Ascending aorta (tissue), 2 donors: ENCODE data around the gene GFPT2. TPM values are rescaled to one million over a fixed set of nuclear protein-coding genes. Genes with fewer than 3 reads are reported as not detected.

Source experiments
- DNase-seq, 2 donors: peaks; one replicate each; pipeline ENCODE4 v3.0.0-alpha.2; 2019; ENCODE audit warnings: low spot score in 2 of 2
- H3K27ac ChIP-seq, 2 donors: fragments of 200-600 bp; sonication (generic); one replicate each; pipeline ENCODE4 v1.5.1; 2016 to 2017; ENCODE audit warnings: mild to moderate bottlenecking in 1 of 2
- H3K27me3 ChIP-seq: fragments of 200-600 bp; sonication (generic); one replicate; pipeline ENCODE4 v1.5.1; 2017
- H3K36me3 ChIP-seq, 2 donors: fragments of 200-600 bp; sonication (generic); one replicate each; pipeline ENCODE4 v1.5.1; 2016
- H3K4me1 ChIP-seq, 2 donors: fragments of 200-600 bp; sonication (generic); one replicate each; pipeline ENCODE4 v1.5.1; 2016 to 2017; ENCODE audit warnings: mild to moderate bottlenecking in 1 of 2
- H3K4me3 ChIP-seq, 2 donors: fragments of 200-600 bp; sonication (generic); one replicate each; pipeline ENCODE4 v1.5.1; 2016 to 2017; ENCODE audit warnings: mild to moderate bottlenecking in 1 of 2
- H3K9me3 ChIP-seq, 2 donors: fragments of 200-600 bp; sonication (generic); one replicate each; pipeline ENCODE4 v1.5.1; 2016
- intact Hi-C: fragments of 100-400 bp; cut with DNase I; formaldehyde crosslinking; loops from one replicate; pipeline ENCODE4 v1.15.1; 2023
- total RNA-seq: library from RNA; depleted of rRNA; stranded (reverse); fragments of >200 nt; gene quantifications from one replicate; pipeline ENCODE4 v1.1.0, GENCODE V29; 2016
- TF ChIP-seq, protein P1 (sequence below), 3 experiments: fragments of 200-600 bp in 2 of 3; fragments of 450-650 bp in 1 of 3; sonication (generic) in 2 of 3; IDR thresholded peaks; one replicate each; pipeline ENCODE4 v1.5.1; 2016 to 2019; ENCODE audit warnings: antibody characterized with exemption in 3 of 3, mild to moderate bottlenecking in 1 of 3, moderate library complexity in 1 of 3

The GFPT2 gene
- total RNA-seq, 1 donor from 2014 or later: 25.2 TPM

DNA sequence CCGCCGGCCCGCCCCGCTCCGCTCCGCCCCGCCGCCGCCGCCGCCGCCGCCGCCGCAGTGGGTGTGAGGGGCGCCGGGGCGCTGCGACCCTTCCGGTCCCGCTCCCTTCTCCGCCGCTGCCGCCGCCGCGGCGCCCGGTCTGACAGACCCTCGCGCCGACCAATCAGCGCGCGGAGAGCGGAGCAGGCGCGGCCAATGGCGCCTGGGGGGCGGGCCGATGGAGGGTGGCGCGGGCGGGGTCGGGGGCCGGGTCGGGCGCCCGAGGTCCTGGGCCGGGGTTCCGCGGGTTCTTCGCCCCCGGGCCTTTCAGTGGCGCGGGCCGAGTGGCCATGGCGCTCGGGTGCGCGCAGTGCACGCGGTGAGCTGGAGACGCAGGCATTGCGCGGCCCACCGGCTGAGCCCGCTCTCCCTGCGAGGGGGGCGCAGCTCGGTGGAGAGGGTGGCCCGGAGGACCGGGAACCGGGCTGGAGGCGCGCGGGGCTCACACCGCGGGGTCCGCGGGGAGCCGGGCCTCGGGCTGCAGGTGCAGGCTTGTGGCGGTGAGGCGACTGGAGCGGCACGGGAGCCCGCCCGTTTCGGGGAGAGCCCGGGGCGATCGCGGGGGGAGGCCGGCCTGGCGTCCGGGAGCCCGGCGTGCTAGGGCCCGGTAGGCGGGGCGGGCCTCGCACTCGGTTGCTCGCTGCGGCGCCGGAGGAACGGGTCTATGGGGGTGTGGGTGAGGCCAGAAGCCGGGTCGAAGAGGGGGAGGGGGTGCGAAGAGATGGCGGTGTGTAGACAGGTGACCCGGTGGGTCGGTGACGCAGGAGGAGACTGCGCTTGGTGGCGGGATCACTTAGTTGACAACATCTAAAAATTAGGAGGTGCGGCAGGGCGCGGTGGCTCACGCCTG, 60.9 kb downstream of the GFPT2 start, which contains the start of gene MAPK9:
Gene MAPK9, minus strand, starts transcription at position 141 of the 889 bp plus-strand sequence. CDS start 11,522 bp downstream, outside the sequence.
- DNase-seq: peak in 1 of 2 donors; percentile 89
- TF ChIP-seq, protein P1, sequence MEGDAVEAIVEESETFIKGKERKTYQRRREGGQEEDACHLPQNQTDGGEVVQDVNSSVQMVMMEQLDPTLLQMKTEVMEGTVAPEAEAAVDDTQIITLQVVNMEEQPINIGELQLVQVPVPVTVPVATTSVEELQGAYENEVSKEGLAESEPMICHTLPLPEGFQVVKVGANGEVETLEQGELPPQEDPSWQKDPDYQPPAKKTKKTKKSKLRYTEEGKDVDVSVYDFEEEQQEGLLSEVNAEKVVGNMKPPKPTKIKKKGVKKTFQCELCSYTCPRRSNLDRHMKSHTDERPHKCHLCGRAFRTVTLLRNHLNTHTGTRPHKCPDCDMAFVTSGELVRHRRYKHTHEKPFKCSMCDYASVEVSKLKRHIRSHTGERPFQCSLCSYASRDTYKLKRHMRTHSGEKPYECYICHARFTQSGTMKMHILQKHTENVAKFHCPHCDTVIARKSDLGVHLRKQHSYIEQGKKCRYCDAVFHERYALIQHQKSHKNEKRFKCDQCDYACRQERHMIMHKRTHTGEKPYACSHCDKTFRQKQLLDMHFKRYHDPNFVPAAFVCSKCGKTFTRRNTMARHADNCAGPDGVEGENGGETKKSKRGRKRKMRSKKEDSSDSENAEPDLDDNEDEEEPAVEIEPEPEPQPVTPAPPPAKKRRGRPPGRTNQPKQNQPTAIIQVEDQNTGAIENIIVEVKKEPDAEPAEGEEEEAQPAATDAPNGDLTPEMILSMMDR (IDR thresholded peaks at IDR 0.05): no peak
- Histone ChIP-seq H3K4me1 (peaks cover 3 to 13% of the 10 kb centered on the region in 2 donors), H3K4me3 (peak within 1 kb of the TSS; percentile 84 to 88), H3K9me3 (no peaks in the 10 kb centered on the region), H3K27ac (peak within 1 kb of the TSS; percentile 73 to 88), H3K27me3 (no peaks in the 10 kb centered on the region), H3K36me3 (no peaks in the 10 kb centered on the region)
- intact Hi-C loops: loop anchor here (5.0 to 10.0 kb wide), 3 partner anchors 220 to 513 kb away; partner anchors contain the start of genes MGAT1, MRNIP and RNF130

DNA sequence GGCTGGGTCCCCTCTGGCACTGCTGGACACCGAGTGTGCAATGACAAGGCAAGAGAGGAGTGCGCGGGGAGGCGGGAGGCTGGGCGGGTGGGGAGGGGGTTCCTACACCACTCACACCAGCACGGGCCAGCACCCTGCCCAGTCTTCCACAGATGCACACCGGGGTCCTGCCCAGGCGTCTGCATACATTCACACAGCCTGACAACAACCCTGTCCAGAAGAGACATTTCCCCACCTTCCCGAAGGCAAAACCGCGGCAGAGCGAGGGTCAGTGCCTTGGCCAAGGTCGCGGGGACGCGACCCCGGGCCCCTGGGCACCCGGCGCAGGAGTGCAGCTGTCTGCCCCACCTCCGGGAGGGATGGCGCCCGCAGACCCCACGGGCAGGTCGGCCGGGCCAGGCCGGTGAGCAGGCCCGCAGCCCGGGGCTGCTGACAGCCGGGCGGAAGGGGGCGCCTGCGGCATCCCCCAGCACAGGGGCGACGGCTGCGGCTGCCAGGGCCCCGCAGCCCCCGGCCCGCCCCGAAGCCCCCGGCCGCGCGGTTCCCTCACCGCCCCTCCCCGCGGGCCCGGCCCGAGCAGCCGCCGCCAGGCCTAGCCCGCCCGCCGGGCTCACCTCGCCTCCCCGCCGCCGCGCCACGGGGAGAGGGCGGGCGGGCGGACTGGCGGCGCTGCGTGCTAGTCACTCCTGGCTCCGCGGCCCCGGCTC, 61.7 kb downstream of the GFPT2 start:
- no peak for DNase-seq
- TF ChIP-seq, protein P1 (IDR thresholded peaks at IDR 0.05): no peak
- no peaks in the 10 kb centered on the region for H3K9me3 ChIP-seq
- peaks cover 4 to 5% of the 10 kb centered on the region in 2 donors for H3K36me3 ChIP-seq
- peak overlapping the region; percentile 84 to 88 for H3K4me3 ChIP-seq
- peaks cover 3 to 13% of the 10 kb centered on the region in 2 donors for H3K4me1 ChIP-seq
- intact Hi-C loops: loop anchor here (5.0 to 10.0 kb wide), 3 partner anchors 219 to 513 kb away; partner anchors contain the start of genes MGAT1, MRNIP and RNF130
- H3K27me3 ChIP-seq: no peaks in the 10 kb centered on the region
- no peak overlapping the region for H3K27ac ChIP-seq

DNA sequence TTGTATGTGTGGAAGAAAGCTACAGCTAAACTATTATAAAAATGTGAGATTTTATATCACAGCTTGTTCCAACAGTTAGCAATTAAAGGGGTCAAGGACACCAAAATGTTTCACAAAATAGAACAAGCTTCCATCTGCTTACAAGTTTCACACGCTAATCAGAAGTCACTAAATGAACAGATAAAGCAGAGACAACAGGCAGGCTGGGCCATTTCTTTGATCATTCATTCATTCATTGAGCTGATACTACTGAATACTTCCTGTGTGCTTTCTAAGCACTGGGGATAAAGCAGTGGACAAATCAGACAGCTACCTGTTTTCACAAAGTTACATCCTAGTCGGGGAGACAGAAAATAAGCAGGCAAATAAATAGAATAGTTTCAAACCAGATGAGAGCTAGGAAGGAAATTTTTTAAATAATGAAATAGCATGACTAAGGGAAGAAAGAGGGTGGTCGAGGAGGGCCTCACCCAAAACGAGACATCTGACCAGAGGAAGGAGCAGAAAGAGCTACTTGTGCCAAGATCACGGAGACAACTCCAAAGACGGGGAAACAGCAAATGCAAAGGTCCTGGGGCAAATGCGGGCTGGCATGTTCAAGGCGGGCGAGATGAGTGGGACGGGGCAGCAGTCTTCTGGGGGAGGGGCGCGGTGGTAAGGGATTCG, 62.4 kb downstream of the GFPT2 start:
- peaks cover 3 to 13% of the 10 kb centered on the region in 2 donors for H3K4me1 ChIP-seq

DNA sequence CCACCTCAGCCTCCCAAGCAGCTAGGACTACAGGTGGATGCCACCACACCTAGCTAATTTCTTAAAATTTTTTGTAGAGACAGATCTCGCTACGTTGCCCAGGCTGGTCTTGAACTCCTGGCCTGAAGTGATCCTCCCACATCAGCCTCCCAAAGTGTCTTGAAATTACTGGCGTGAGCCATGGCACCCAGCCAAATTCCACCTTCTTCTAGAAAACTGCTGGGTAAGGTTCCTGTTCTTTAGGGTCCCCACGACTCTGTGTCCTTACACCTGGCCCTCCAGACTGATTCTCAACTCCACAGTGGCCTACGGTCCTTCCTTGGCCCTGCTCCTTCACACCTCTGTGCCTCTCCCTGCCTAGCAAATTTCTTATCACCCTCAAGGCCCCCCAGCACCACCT, 63.2 kb downstream of the GFPT2 start:
- Histone ChIP-seq H3K27me3 (no peaks in the 10 kb centered on the region), H3K36me3 (peaks cover 4 to 6% of the 10 kb centered on the region in 2 donors), H3K27ac (no peak overlapping the region), H3K9me3 (no peaks in the 10 kb centered on the region), H3K4me3 (no peak overlapping the region), H3K4me1 (peaks cover 3 to 13% of the 10 kb centered on the region in 2 donors)
- DNase-seq: no peak
- TF ChIP-seq, protein P1 (IDR thresholded peaks at IDR 0.05): no peak
- intact Hi-C loops: loop anchor here (5.0 to 10.0 kb wide), 3 partner anchors 218 to 515 kb away; partner anchors contain the start of genes MGAT1, MRNIP and RNF130

More for the DNA sequence above, 62.4 kb downstream of the GFPT2 start:
- no peaks in the 10 kb centered on the region for H3K9me3 ChIP-seq
- TF ChIP-seq, protein P1 (IDR thresholded peaks at IDR 0.05): no peak
- peaks cover 4 to 6% of the 10 kb centered on the region in 2 donors for H3K36me3 ChIP-seq
- no peak overlapping the region for H3K27ac ChIP-seq
- no peak for DNase-seq
- peak overlapping the region; percentile 84 to 88 for H3K4me3 ChIP-seq
- no peaks in the 10 kb centered on the region for H3K27me3 ChIP-seq
- intact Hi-C loops: loop anchor here (5.0 to 10.0 kb wide), 3 partner anchors 218 to 514 kb away; partner anchors contain the start of genes MGAT1, MRNIP and RNF130

DNA sequence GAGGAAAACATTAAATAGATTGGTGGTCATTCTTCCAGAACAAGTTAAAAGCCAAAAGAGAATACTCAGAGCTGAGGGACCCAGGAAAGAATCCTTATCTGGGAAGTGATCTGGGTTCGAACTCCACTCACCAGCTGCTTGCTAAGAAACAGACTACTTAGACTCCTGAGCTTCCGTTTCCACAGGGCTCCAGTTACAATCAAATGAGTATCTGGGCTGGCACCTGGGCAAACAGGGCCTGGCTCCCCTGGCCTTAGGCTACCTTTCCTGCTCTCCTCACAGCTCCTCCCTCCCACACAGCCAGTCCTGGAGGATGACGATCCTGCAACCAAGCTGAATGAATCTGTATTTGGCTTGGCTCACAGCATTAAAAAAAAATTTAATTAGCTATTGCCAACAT, 63.7 kb downstream of the GFPT2 start:
- no peak overlapping the region for H3K4me3 ChIP-seq
- intact Hi-C loops: no loop called here
- H3K4me1 ChIP-seq: peaks cover 3 to 13% of the 10 kb centered on the region in 2 donors
- peaks cover 4 to 6% of the 10 kb centered on the region in 2 donors for H3K36me3 ChIP-seq
- no peak for DNase-seq
- no peaks in the 10 kb centered on the region for H3K9me3 ChIP-seq
- TF ChIP-seq, protein P1 (IDR thresholded peaks at IDR 0.05): no peak
- H3K27me3 ChIP-seq: no peaks in the 10 kb centered on the region
- H3K27ac ChIP-seq: no peak overlapping the region
